Endothelial cell of umbilical vein (primary cell): ENCODE data around the gene AKTIP. TPM values are rescaled to one million over a fixed set of nuclear protein-coding genes. Genes with fewer than 3 reads are reported as not detected.
A peak's percentile ranks its signal among the peaks of the same experiment; 100 is the strongest.

Experiments
- BruUV-seq: library from RNA; stranded (reverse); fragments of 400-500 nt; replicated peaks from 2 replicates; lab custom pipeline; 2021; lab: Mats Ljungman, UMichigan
- CTCF ChIA-PET: fragments of 300-600, 350-600 bp; sonication (Branson Sonifier 250); formaldehyde crosslinking; loops from one replicate; lab custom pipeline; 2021; ENCODE audit warnings: antibody characterized with exemption, inconsistent platforms; lab: Charles Lee
- POLR2A ChIA-PET: fragments of 300-600, 350-600 bp; sonication (Branson Sonifier 250); formaldehyde crosslinking; loops from one replicate; lab custom pipeline; 2021; ENCODE audit warnings: antibody characterized with exemption, inconsistent platforms; lab: Charles Lee
- DNase-seq: peaks from one replicate; pipeline ENCODE4 v3.0.0-alpha.2; 2011; ENCODE audit warnings: low read depth, low spot score
- FAIRE-seq: peaks from 2 replicates; lab custom pipeline; 2011; peaks lifted over from hg19 to GRCh38; lab: Jason Lieb, UNC
- H2AFZ ChIP-seq: 2 replicates; pipeline ENCODE4 v1.6.0; 2012; ENCODE audit warnings: low read depth, low read length, control low read depth, inconsistent platforms
- H3K27ac ChIP-seq: 2 replicates; pipeline ENCODE4 v1.5.1; 2011; ENCODE audit warnings: low read depth, mild to moderate bottlenecking, control low read depth, low read length, moderate library complexity; ENCODE audit not compliant: insufficient read depth
- H3K27me3 ChIP-seq, 2 experiments: 2 replicates each; pipeline versions ENCODE4 v1.6.0 to v1.6.1; 2011; ENCODE audit warnings: low read length in 2 of 2, mixed read lengths in 1 of 2; ENCODE audit not compliant: control insufficient read depth in 2 of 2, insufficient read depth in 2 of 2
- H3K36me3 ChIP-seq, 2 experiments: 2 replicates in 1 of 2; 3 replicates in 1 of 2; pipeline ENCODE4 v1.5.1; 2011; ENCODE audit warnings: low read length in 2 of 2, mild to moderate bottlenecking in 1 of 2, moderate library complexity in 1 of 2; ENCODE audit not compliant: control insufficient read depth in 2 of 2, insufficient read depth in 2 of 2; ENCODE audit errors: extremely low read depth in 1 of 2
- H3K4me1 ChIP-seq: 3 replicates; pipeline ENCODE4 v1.5.1; 2011; ENCODE audit warnings: mild to moderate bottlenecking, low read length; ENCODE audit not compliant: control insufficient read depth, insufficient read depth; ENCODE audit errors: extremely low read depth
- H3K4me2 ChIP-seq: 2 replicates; pipeline ENCODE4 v1.6.1; 2011; ENCODE audit warnings: low read length, control low read depth, mixed read lengths; ENCODE audit not compliant: insufficient read depth
- H3K4me3 ChIP-seq, 3 experiments: fragments of 200-600 bp in 1 of 3; sonication (generic), shearing (Covaris generic) in 1 of 3; replicated peaks in 1 of 3; 2 replicates each; pipeline ENCODE4 v1.5.1; 2011 to 2016; ENCODE audit warnings: control low read depth in 3 of 3, low read length in 3 of 3, mild to moderate bottlenecking in 2 of 3, inconsistent platforms in 1 of 3, low read depth in 1 of 3, moderate library complexity in 1 of 3; ENCODE audit not compliant: insufficient read depth in 1 of 3
- H3K79me2 ChIP-seq: 2 replicates; pipeline ENCODE4 v1.6.0; 2012; ENCODE audit warnings: low read length, inconsistent platforms; ENCODE audit not compliant: control insufficient read depth, insufficient read depth
- H3K9ac ChIP-seq: replicated peaks from 2 replicates; pipeline ENCODE3; 2011; ENCODE audit warnings: low read length, control low read depth; ENCODE audit not compliant: insufficient read depth; ENCODE audit errors: extremely low read depth
- H3K9me1 ChIP-seq: replicated peaks from 3 replicates; pipeline ENCODE4 v1.6.0; 2011; ENCODE audit warnings: mild to moderate bottlenecking, low read length; ENCODE audit not compliant: control insufficient read depth, insufficient read depth; ENCODE audit errors: extremely low read depth
- H3K9me3 ChIP-seq: replicated peaks from 2 replicates; pipeline ENCODE4 v1.5.1; 2012; ENCODE audit warnings: low read length, inconsistent platforms; ENCODE audit not compliant: control insufficient read depth, insufficient read depth
- H4K20me1 ChIP-seq: replicated peaks from 2 replicates; pipeline ENCODE3; 2011; ENCODE audit warnings: mild to moderate bottlenecking, low read length; ENCODE audit not compliant: control insufficient read depth, insufficient read depth; ENCODE audit errors: extremely low read depth
- EZH2 ChIP-seq: IDR thresholded peaks from 2 replicates; pipeline ENCODE4 v1.6.1; 2012; ENCODE audit warnings: borderline replicate concordance, low read depth, mild to moderate bottlenecking, moderate library complexity, low read length, inconsistent platforms; ENCODE audit not compliant: severe bottlenecking
- FOS ChIP-seq: IDR thresholded peaks from 2 replicates; pipeline ENCODE4 v1.6.1; 2011; ENCODE audit warnings: mild to moderate bottlenecking, low read length, moderate library complexity, borderline replicate concordance; ENCODE audit not compliant: insufficient read depth
- GATA2 ChIP-seq: IDR thresholded peaks from 2 replicates; pipeline ENCODE4 v1.7.0; 2011; ENCODE audit warnings: low read depth, mild to moderate bottlenecking, moderate library complexity, mixed read lengths, low read length; ENCODE audit not compliant: insufficient read length, insufficient read depth
- JUN ChIP-seq: IDR thresholded peaks from 2 replicates; pipeline ENCODE4 v1.6.1; 2011; ENCODE audit warnings: borderline replicate concordance, low read depth; ENCODE audit not compliant: insufficient read length, insufficient read depth
- MYC ChIP-seq: IDR thresholded peaks from one replicate; pipeline ENCODE4 v1.6.1; 2011; ENCODE audit warnings: mild to moderate bottlenecking, low read depth, low read length
- POLR2A ChIP-seq: IDR thresholded peaks from 2 replicates; pipeline ENCODE4 v1.6.1; 2012; ENCODE audit warnings: low read depth, mild to moderate bottlenecking, control low read depth, low read length
- POLR2AphosphoS5 ChIP-seq: IDR thresholded peaks from 2 replicates; pipeline ENCODE4 v1.6.1; 2012; ENCODE audit warnings: low read depth, mild to moderate bottlenecking, control low read depth, low read length, moderate library complexity; ENCODE audit not compliant: insufficient read depth
- dilution Hi-C: fragments of 300-500 bp; cut with MboI; formaldehyde crosslinking; loops from one replicate; pipeline ENCODE4 v1.15.0; 2019; ENCODE audit warnings: low sequenced_read_pairs; ENCODE audit not compliant: extremely low pct_ligation_motif_present
- intact Hi-C: fragments of 100-400 bp; cut with micrococcal nuclease; formaldehyde crosslinking; loops from one replicate; pipeline ENCODE4 v1.10.0; 2022
- polyA plus RNA-seq, 4 experiments: library from polyadenylated mRNA; depleted of rRNA in 3 of 4; stranded (reverse) in 3 of 4; unstranded in 1 of 4; fragments of >200 nt; gene quantifications; 2 replicates each; pipeline versions ENCODE4 v1.2.1 to v1.2.3, GENCODE V29; 2011 to 2012; ENCODE audit warnings: missing spikeins in 1 of 4
- total RNA-seq: library from RNA; stranded (reverse); gene quantifications from 2 replicates; pipeline ENCODE4 v1.2.3, GENCODE V29; 2021
- TF ChIP-seq, protein P1 (sequence below), 2 donors: IDR thresholded peaks; 1 replicate in 1 of 2; 2 replicates in 1 of 2; pipeline ENCODE4 v1.5.1; 2011; ENCODE audit warnings: low read length in 2 of 2, mild to moderate bottlenecking in 2 of 2, moderate library complexity in 2 of 2, control low read depth in 1 of 2, inconsistent platforms in 1 of 2, low read depth in 1 of 2; ENCODE audit not compliant: insufficient read depth in 1 of 2; ENCODE audit errors: extremely low read depth in 1 of 2
- TF ChIP-seq, protein P2 (sequence below): IDR thresholded peaks from 2 replicates; pipeline ENCODE4 v1.6.1; 2011; ENCODE audit not compliant: insufficient read depth, insufficient read length

AKTIP gene
- total and polyA plus RNA-seq, 2 donors (not counting 3 experiments of a cell fraction or from before 2014, with no cell fraction given), result 25.1 to 32.7 TPM

DNA sequence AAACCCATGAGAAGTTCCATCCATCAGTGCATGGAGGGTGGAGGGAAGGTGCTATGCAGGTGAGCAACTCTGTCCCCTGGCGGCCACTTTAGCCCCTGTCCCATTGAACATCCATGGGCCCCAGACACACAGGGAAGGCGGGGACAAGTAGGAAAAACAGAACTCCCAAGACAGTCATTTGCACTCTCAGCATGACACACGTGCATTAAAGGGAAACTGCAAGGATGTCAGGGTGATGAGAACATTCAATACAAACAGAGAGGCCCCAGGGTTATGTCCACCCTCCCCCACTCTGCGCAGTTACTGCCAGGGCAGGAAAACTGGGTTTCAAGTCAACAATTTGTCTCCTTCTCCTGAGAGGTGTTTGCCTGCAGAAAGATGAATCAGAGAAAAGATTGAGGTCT lies 44.0 kb upstream of the AKTIP start:
- POLR2A ChIA-PET, result no interaction called here
- dilution Hi-C loops (no loop called here), intact Hi-C loops (loop anchor here (1.0 kb wide), 1 partner anchor 32 kb away; no protein-coding TSS in a partner anchor)
- CTCF ChIA-PET, result interaction anchor here (0.8 to 2.0 kb wide), 4 partner anchors 11 to 44 kb away, joined by 3 to 8 read pairs (median 4); partner anchors contain the start of gene AKTIP
- Histone ChIP-seq H3K79me2 (no peaks in the 10 kb centered on the region), H3K4me1 (peaks cover 3% of the 10 kb centered on the region), H3K9me1 (no peaks in the 10 kb centered on the region), H3K27me3 (peaks cover 4 to 7% of the 10 kb centered on the region in 2 experiments), H3K36me3 (no peaks in the 10 kb centered on the region), H4K20me1 (no peaks in the 10 kb centered on the region), H3K4me3 (no peak overlapping the region), H2AFZ (peak overlapping the region; percentile 31), H3K9me3 (no peaks in the 10 kb centered on the region), H3K4me2 (no peak overlapping the region), H3K9ac (no peak overlapping the region), H3K27ac (no peak overlapping the region)
- DNase-seq, result peak; percentile 17
- TF ChIP-seq, protein P1, sequence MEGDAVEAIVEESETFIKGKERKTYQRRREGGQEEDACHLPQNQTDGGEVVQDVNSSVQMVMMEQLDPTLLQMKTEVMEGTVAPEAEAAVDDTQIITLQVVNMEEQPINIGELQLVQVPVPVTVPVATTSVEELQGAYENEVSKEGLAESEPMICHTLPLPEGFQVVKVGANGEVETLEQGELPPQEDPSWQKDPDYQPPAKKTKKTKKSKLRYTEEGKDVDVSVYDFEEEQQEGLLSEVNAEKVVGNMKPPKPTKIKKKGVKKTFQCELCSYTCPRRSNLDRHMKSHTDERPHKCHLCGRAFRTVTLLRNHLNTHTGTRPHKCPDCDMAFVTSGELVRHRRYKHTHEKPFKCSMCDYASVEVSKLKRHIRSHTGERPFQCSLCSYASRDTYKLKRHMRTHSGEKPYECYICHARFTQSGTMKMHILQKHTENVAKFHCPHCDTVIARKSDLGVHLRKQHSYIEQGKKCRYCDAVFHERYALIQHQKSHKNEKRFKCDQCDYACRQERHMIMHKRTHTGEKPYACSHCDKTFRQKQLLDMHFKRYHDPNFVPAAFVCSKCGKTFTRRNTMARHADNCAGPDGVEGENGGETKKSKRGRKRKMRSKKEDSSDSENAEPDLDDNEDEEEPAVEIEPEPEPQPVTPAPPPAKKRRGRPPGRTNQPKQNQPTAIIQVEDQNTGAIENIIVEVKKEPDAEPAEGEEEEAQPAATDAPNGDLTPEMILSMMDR (IDR thresholded peaks at IDR 0.05; ENCODE audit: extremely low read depth in 1 of 2, insufficient read depth in 1 of 2, low read depth in 1 of 2, low read length in 2 of 2), result peak; percentile 29 to 32
- no peak for TF ChIP-seq POLR2AphosphoS5
- no peak for FAIRE-seq
- no TSS peak for BruUV-seq

DNA sequence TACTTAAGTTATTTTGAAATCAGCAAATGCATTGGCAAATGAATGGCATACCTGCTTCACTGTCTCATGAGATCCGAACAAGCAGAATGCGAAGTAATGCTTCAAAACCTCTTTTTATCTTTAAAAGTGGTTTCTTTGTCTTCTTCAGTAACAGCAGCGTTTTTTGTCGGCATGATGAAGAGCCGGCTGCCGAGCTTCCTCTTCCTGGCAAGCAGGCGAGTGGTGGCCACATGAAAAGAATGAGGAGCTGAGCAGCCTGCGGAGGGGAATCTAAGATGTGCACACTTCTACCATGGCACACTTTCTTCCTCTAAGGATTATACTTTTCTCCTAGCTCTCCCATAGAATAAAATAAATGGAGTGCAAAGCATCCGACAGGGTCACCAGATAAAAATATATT lies 42.4 kb upstream of the AKTIP start:
- no peak overlapping the region for H2AFZ ChIP-seq
- no peaks in the 10 kb centered on the region for H3K36me3 ChIP-seq
- DNase-seq (no peak), FAIRE-seq (no peak)
- H3K4me2 ChIP-seq, result no peak overlapping the region
- H4K20me1 ChIP-seq, result no peaks in the 10 kb centered on the region
- H3K79me2 ChIP-seq, result no peaks in the 10 kb centered on the region
- H3K27me3 ChIP-seq, result peaks cover 4 to 7% of the 10 kb centered on the region in 2 experiments
- TF ChIP-seq EZH2, result no peak
- TF ChIP-seq GATA2, result no peak
- TF ChIP-seq POLR2AphosphoS5, result no peak
- TF ChIP-seq, protein P2, sequence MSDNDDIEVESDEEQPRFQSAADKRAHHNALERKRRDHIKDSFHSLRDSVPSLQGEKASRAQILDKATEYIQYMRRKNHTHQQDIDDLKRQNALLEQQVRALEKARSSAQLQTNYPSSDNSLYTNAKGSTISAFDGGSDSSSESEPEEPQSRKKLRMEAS, result no peak
- TF ChIP-seq JUN, result no peak
- TF ChIP-seq FOS, result no peak
- no peak for TF ChIP-seq MYC
- TF ChIP-seq, protein P1 (IDR thresholded peaks at IDR 0.05; ENCODE audit: extremely low read depth in 1 of 2, insufficient read depth in 1 of 2, low read depth in 1 of 2, low read length in 2 of 2), result no peak
- no peak for TF ChIP-seq POLR2A
- no peaks in the 10 kb centered on the region for H3K9me1 ChIP-seq
- no peak overlapping the region for H3K27ac ChIP-seq
- H3K9me3 ChIP-seq, result no peaks in the 10 kb centered on the region
- H3K9ac ChIP-seq, result no peak overlapping the region
- no peak overlapping the region for H3K4me3 ChIP-seq
- CTCF ChIA-PET, result interaction anchor here (1.1 to 2.0 kb wide), 5 partner anchors 13 to 1712 kb away, joined by 3 to 8 read pairs (median 3); no protein-coding TSS in a partner anchor
- no TSS peak for BruUV-seq
- intact Hi-C loops (no loop called here), dilution Hi-C loops (no loop called here)
- H3K4me1 ChIP-seq, result peaks cover 3% of the 10 kb centered on the region
- POLR2A ChIA-PET, result no interaction called here
